Caco-2 (cell line): ENCODE data around the gene CNTF. TPM values are rescaled to one million over a fixed set of nuclear protein-coding genes. Genes with fewer than 3 reads are reported as not detected.
A peak's percentile ranks its signal among the peaks of the same experiment; 100 is the strongest.

ENCODE experiments used
- BruUV-seq: library from RNA; stranded (reverse); fragments of 400-500 nt; replicated peaks from 2 replicates; lab custom pipeline; 2021; lab: Mats Ljungman, UMichigan
- CTCF ChIA-PET: fragments of 300-600 bp; sonication (Branson Sonifier 250); formaldehyde crosslinking; loops from one replicate; lab custom pipeline; 2022; ENCODE audit warnings: antibody characterized with exemption; lab: Charles Lee
- POLR2A ChIA-PET: fragments of 300-600 bp; sonication (Branson Sonifier 250); formaldehyde crosslinking; loops from one replicate; lab custom pipeline; 2022; ENCODE audit warnings: antibody characterized with exemption; lab: Charles Lee
- DNase-seq, 2 experiments: peaks; one replicate each; pipeline versions ENCODE4 v3.0.0 to v3.0.0-alpha.2; 2020 to 2022
- H3K27me3 ChIP-seq: replicated peaks from 2 replicates; pipeline ENCODE4 v1.6.0; 2011; ENCODE audit warnings: low read length; ENCODE audit not compliant: control insufficient read depth, insufficient read depth
- H3K36me3 ChIP-seq: 2 replicates; pipeline ENCODE4 v1.5.1; 2011; ENCODE audit warnings: low read length; ENCODE audit not compliant: control insufficient read depth, insufficient read depth
- H3K4me1 ChIP-seq: fragments of 250-450 bp; sonication (Bioruptor Pico); 2 replicates; pipeline ENCODE4 v1.5.1; 2020; ENCODE audit warnings: mild to moderate bottlenecking
- H3K4me3 ChIP-seq: 2 replicates; pipeline ENCODE4 v1.5.1; 2011; ENCODE audit warnings: low read depth, mild to moderate bottlenecking, control low read depth, low read length
- H3K9me3 ChIP-seq: fragments of 250-450 bp; sonication (Bioruptor Pico); 2 replicates; pipeline ENCODE4 v1.5.1; 2020; ENCODE audit warnings: mild to moderate bottlenecking, moderate library complexity
- H3K27ac Mint-ChIP-seq: one replicate; pipeline ENCODE4 v1.8.0; 2022; ENCODE audit warnings: mixed read lengths; ENCODE audit not compliant: unreplicated experiment
- H3K27me3 Mint-ChIP-seq: one replicate; pipeline ENCODE4 v1.8.0; 2022; ENCODE audit warnings: mixed read lengths; ENCODE audit not compliant: insufficient read depth, unreplicated experiment
- H3K36me3 Mint-ChIP-seq: one replicate; pipeline ENCODE4 v1.8.0; 2022; ENCODE audit warnings: mild to moderate bottlenecking, mixed read lengths; ENCODE audit not compliant: insufficient read depth, unreplicated experiment
- H3K4me1 Mint-ChIP-seq: one replicate; pipeline ENCODE4 v1.8.0; 2022; ENCODE audit warnings: low read depth, mixed read lengths; ENCODE audit not compliant: unreplicated experiment
- H3K4me3 Mint-ChIP-seq: one replicate; pipeline ENCODE4 v1.8.0; 2022; ENCODE audit warnings: mild to moderate bottlenecking, moderate library complexity, mixed read lengths; ENCODE audit not compliant: unreplicated experiment
- H3K9me3 Mint-ChIP-seq: one replicate; pipeline ENCODE4 v1.8.0; 2022; ENCODE audit warnings: mixed read lengths; ENCODE audit not compliant: unreplicated experiment
- CTCF ChIP-seq, 2 experiments: fragments of 200-600 bp in 1 of 2; IDR thresholded peaks; 1 replicate in 1 of 2; 2 replicates in 1 of 2; pipeline versions ENCODE4 v1.5.1 to v1.8.0; 2011 to 2022; ENCODE audit warnings: antibody characterized with exemption in 1 of 2, control low read depth in 1 of 2, inconsistent platforms in 1 of 2, low read depth in 1 of 2, low read length in 1 of 2, mild to moderate bottlenecking in 1 of 2, moderate library complexity in 1 of 2; ENCODE audit not compliant: insufficient read depth in 1 of 2, severe bottlenecking in 1 of 2, unreplicated experiment in 1 of 2
- intact Hi-C: fragments of 100-400 bp; cut with micrococcal nuclease; formaldehyde crosslinking; loops from one replicate; pipeline ENCODE4 v1.10.0; 2022; ENCODE audit not compliant: unreplicated experiment
- total RNA-seq: library from RNA; stranded (reverse); gene quantifications from 2 replicates; pipeline ENCODE4 v1.2.3, GENCODE V29; 2022

CNTF gene
- total RNA-seq, 1 experiment from 2014 or later = 3.3 TPM

- peak overlapping the region; percentile 88 for H3K27ac Mint-ChIP-seq
- H3K4me3 Mint-ChIP-seq = peak overlapping the region; percentile 42
- Histone ChIP-seq H3K9me3 (0 out of 2 replicates have a peak, but pooled peaks cover 6% of the 10 kb centered on the region), H3K4me1 (peaks cover 23% of the 10 kb centered on the region), H3K4me3 (no peak overlapping the region), H3K36me3 (no peaks in the 10 kb centered on the region), H3K27me3 (no peaks in the 10 kb centered on the region)
- DNase-seq = peak; percentile 49 to 62
- H3K27me3 Mint-ChIP-seq = no peaks in the 10 kb centered on the region
- BruUV-seq = no TSS peak
- peaks cover 24% of the 10 kb centered on the region for H3K9me3 Mint-ChIP-seq
- intact Hi-C loops = loop anchor here (10.0 kb wide), 1 partner anchor 55 kb away; no protein-coding TSS in a partner anchor
- peaks cover 29% of the 10 kb centered on the region for H3K4me1 Mint-ChIP-seq
- POLR2A ChIA-PET = no interaction called here
- no peak for TF ChIP-seq CTCF (IDR thresholded peaks at IDR 0.05; ENCODE audit: insufficient read depth in 1 of 2, low read depth in 1 of 2, low read length in 1 of 2, severe bottlenecking in 1 of 2, unreplicated experiment in 1 of 2)
- CTCF ChIA-PET = interaction anchor here (1.4 to 1.9 kb wide), 2 partner anchors 15 to 30 kb away, joined by 3 to 4 read pairs; no protein-coding TSS in a partner anchor
- H3K36me3 Mint-ChIP-seq = no peaks in the 10 kb centered on the region
These were observed 36.9 kb downstream of the CNTF start for GRCh38 chr11:58659404-58659803.

- Histone ChIP-seq H3K27me3 (no peaks in the 10 kb centered on the region), H3K9me3 (0 out of 2 replicates have a peak, but pooled peaks cover 6% of the 10 kb centered on the region), H3K36me3 (no peaks in the 10 kb centered on the region), H3K4me3 (no peak overlapping the region), H3K4me1 (peaks cover 23% of the 10 kb centered on the region)
- intact Hi-C loops = loop anchor here (10.0 kb wide), 1 partner anchor 55 kb away; no protein-coding TSS in a partner anchor
- peak overlapping the region; percentile 88 for H3K27ac Mint-ChIP-seq
- ChIA-PET CTCF (interaction anchor here (1.4 to 1.9 kb wide), 2 partner anchors 15 to 30 kb away, joined by 3 to 4 read pairs; no protein-coding TSS in a partner anchor), POLR2A (no interaction called here)
- no TSS peak for BruUV-seq
- no peak for TF ChIP-seq CTCF (IDR thresholded peaks at IDR 0.05; ENCODE audit: insufficient read depth in 1 of 2, low read depth in 1 of 2, low read length in 1 of 2, severe bottlenecking in 1 of 2, unreplicated experiment in 1 of 2)
- H3K36me3 Mint-ChIP-seq = no peaks in the 10 kb centered on the region
- H3K9me3 Mint-ChIP-seq = peaks cover 24% of the 10 kb centered on the region
- peak overlapping the region; percentile 42 for H3K4me3 Mint-ChIP-seq
- peaks cover 26% of the 10 kb centered on the region for H3K4me1 Mint-ChIP-seq
- no peak for DNase-seq
- H3K27me3 Mint-ChIP-seq = no peaks in the 10 kb centered on the region
These were observed 37.6 kb downstream of the CNTF start for GRCh38 chr11:58659910-58660570.

- intact Hi-C loops = no loop called here
- no peak overlapping the region for H3K4me3 Mint-ChIP-seq
- Histone ChIP-seq H3K4me1 (no peaks in the 10 kb centered on the region), H3K36me3 (no peaks in the 10 kb centered on the region), H3K27me3 (no peaks in the 10 kb centered on the region), H3K4me3 (no peak overlapping the region), H3K9me3 (no peaks in the 10 kb centered on the region)
- ChIA-PET POLR2A (no interaction called here), CTCF (interaction anchor here (1.2 kb wide), 1 partner anchor 229 kb away, joined by 3 read pairs; no protein-coding TSS in a partner anchor)
- TF ChIP-seq CTCF (IDR thresholded peaks at IDR 0.05; ENCODE audit: insufficient read depth in 1 of 2, low read depth in 1 of 2, low read length in 1 of 2, severe bottlenecking in 1 of 2, unreplicated experiment in 1 of 2) = no peak
- no peaks in the 10 kb centered on the region for H3K9me3 Mint-ChIP-seq
- no peaks in the 10 kb centered on the region for H3K27me3 Mint-ChIP-seq
- BruUV-seq = no TSS peak
- no peak for DNase-seq
- no peak overlapping the region for H3K27ac Mint-ChIP-seq
- no peaks in the 10 kb centered on the region for H3K36me3 Mint-ChIP-seq
- H3K4me1 Mint-ChIP-seq = no peaks in the 10 kb centered on the region
These were observed 49.6 kb downstream of the CNTF start for GRCh38 chr11:58671983-58672633.
